GM21619 (cell line): ENCODE data around the gene EYS.
"Not testable (repeated sequence)": the region's sequence is repeated elsewhere in the genome, so short reads cannot be mapped to it uniquely, and the experiment has no call there.

Experiments
- ATAC-seq: cut with Tn5 transposase; IDR thresholded peaks from one replicate; pipeline ENCODE4 v1.9.1; 2021; ENCODE audit not compliant: unreplicated experiment

The EYS gene

GRCh38 chr6:63935732-63936131 is 1771.3 kb downstream of the EYS start:
- ATAC-seq = no peak

GRCh38 chr6:63933948-63934347 is 1773.1 kb downstream of the EYS start:
- not testable (repeated sequence) for ATAC-seq

GRCh38 chr6:63930848-63931247 is 1776.2 kb downstream of the EYS start:
- ATAC-seq = no peak

GRCh38 chr6:63929111-63929510 is 1777.9 kb downstream of the EYS start:
- ATAC-seq = no peak

- no peak for ATAC-seq
Observed at GRCh38 chr6:63928613-63929012, 1778.4 kb downstream of the EYS start.

- ATAC-seq = no peak
Observed at GRCh38 chr6:63926950-63927927, 1779.8 kb downstream of the EYS start.

GRCh38 chr6:63926258-63926780 is 1780.7 kb downstream of the EYS start:
- ATAC-seq = no peak

- ATAC-seq = peak; percentile 80
Observed at GRCh38 chr6:63923139-63923739, 1783.8 kb downstream of the EYS start.

GRCh38 chr6:63919556-63920110 is 1787.4 kb downstream of the EYS start:
- ATAC-seq = no peak

- ATAC-seq = no peak
Observed at GRCh38 chr6:63912887-63913286, 1794.1 kb downstream of the EYS start.

GRCh38 chr6:63910863-63911551 is 1796.0 kb downstream of the EYS start:
- ATAC-seq = no peak

- no peak for ATAC-seq
Observed at GRCh38 chr6:63904650-63905248, 1802.3 kb downstream of the EYS start.

- no peak for ATAC-seq
Observed at GRCh38 chr6:63899550-63899949, 1807.5 kb downstream of the EYS start.

GRCh38 chr6:63897952-63898351 is 1809.1 kb downstream of the EYS start:
- ATAC-seq = no peak

GRCh38 chr6:63897459-63897858 is 1809.6 kb downstream of the EYS start:
- ATAC-seq = no peak

GRCh38 chr6:63888416-63888815 is 1818.6 kb downstream of the EYS start:
- no peak for ATAC-seq

GRCh38 chr6:63887804-63888203 is 1819.2 kb downstream of the EYS start:
- ATAC-seq = not testable (repeated sequence)

- no peak for ATAC-seq
Observed at GRCh38 chr6:63887002-63887751, 1819.8 kb downstream of the EYS start.

- ATAC-seq = no peak
Observed at GRCh38 chr6:63886341-63886740, 1820.7 kb downstream of the EYS start.

GRCh38 chr6:63883597-63883996 is 1823.4 kb downstream of the EYS start:
- no peak for ATAC-seq
